H9 (cell line): Measurements from ENCODE around the gene PLA2G2F. TPM values are rescaled to one million over a fixed set of nuclear protein-coding genes. Genes with fewer than 3 reads are reported as not detected.

Experiments
- DNase-seq: peaks from one replicate; pipeline ENCODE4 v3.0.0-alpha.2; 2017
- H2AFZ ChIP-seq: one replicate; pipeline ENCODE4 v1.6.1; 2013; ENCODE audit warnings: mild to moderate bottlenecking, low read length, control low read depth, moderate library complexity
- H2AK5ac ChIP-seq: 2 replicates; pipeline ENCODE4 v1.6.1; 2013; ENCODE audit warnings: low read length, control low read depth, mixed read lengths; ENCODE audit not compliant: insufficient read length
- H2BK120ac ChIP-seq: one replicate; pipeline ENCODE4 v1.6.1; 2013; ENCODE audit warnings: low read depth, mild to moderate bottlenecking, low read length, control low read depth, inconsistent platforms; ENCODE audit not compliant: poor library complexity, severe bottlenecking
- H2BK12ac ChIP-seq: 2 replicates; pipeline ENCODE4 v1.6.1; 2013; ENCODE audit warnings: low read length, control low read depth, mixed read lengths, low read depth; ENCODE audit not compliant: insufficient read length
- H2BK15ac ChIP-seq: 2 replicates; pipeline ENCODE4 v1.6.1; 2013; ENCODE audit warnings: low read depth, low read length, control low read depth
- H2BK20ac ChIP-seq: one replicate; pipeline ENCODE4 v1.6.1; 2013; ENCODE audit warnings: low read depth, mild to moderate bottlenecking, low read length, control low read depth, inconsistent platforms; ENCODE audit not compliant: poor library complexity, severe bottlenecking
- H2BK5ac ChIP-seq: 2 replicates; pipeline ENCODE4 v1.6.1; 2013; ENCODE audit warnings: low read length, control low read depth, mixed read lengths; ENCODE audit not compliant: insufficient read length
- H3K14ac ChIP-seq: 2 replicates; pipeline ENCODE4 v1.6.1; 2013; ENCODE audit warnings: low read length, control low read depth; ENCODE audit not compliant: insufficient read depth
- H3K18ac ChIP-seq: 2 replicates; pipeline ENCODE4 v1.6.1; 2013; ENCODE audit warnings: low read depth, mild to moderate bottlenecking, mixed read lengths, low read length, control low read depth; ENCODE audit not compliant: insufficient read length
- H3K23ac ChIP-seq: 2 replicates; pipeline ENCODE4 v1.6.1; 2013; ENCODE audit warnings: low read length, control low read depth, mixed read lengths, low read depth; ENCODE audit not compliant: insufficient read length
- H3K23me2 ChIP-seq: 2 replicates; pipeline ENCODE4 v1.6.1; 2013; ENCODE audit warnings: low read depth, mild to moderate bottlenecking, mixed read lengths, low read length, control low read depth; ENCODE audit not compliant: insufficient read length, poor library complexity, severe bottlenecking
- H3K27ac ChIP-seq: 2 replicates; pipeline ENCODE4 v1.5.1; 2013; ENCODE audit warnings: low read length, control low read depth, mixed read lengths, low read depth; ENCODE audit not compliant: insufficient read length
- H3K27me3 ChIP-seq: 2 replicates; pipeline ENCODE4 v1.6.1; 2013; ENCODE audit warnings: low read length, control low read depth, inconsistent platforms; ENCODE audit not compliant: insufficient read depth
- H3K4ac ChIP-seq: 2 replicates; pipeline ENCODE4 v1.6.1; 2013; ENCODE audit warnings: low read depth, mild to moderate bottlenecking, control low read depth, inconsistent platforms, low read length, moderate library complexity
- H3K4me1 ChIP-seq: 2 replicates; pipeline ENCODE4 v1.6.1; 2013; ENCODE audit warnings: low read length, control low read depth, inconsistent platforms; ENCODE audit not compliant: insufficient read depth
- H3K4me2 ChIP-seq: 2 replicates; pipeline ENCODE4 v1.6.1; 2013; ENCODE audit warnings: low read length, control low read depth, mixed read lengths; ENCODE audit not compliant: insufficient read length, insufficient read depth
- H3K56ac ChIP-seq: 2 replicates; pipeline ENCODE4 v1.6.1; 2013; ENCODE audit warnings: low read depth, mild to moderate bottlenecking, mixed read lengths, low read length, control low read depth; ENCODE audit not compliant: insufficient read length
- H3K79me1 ChIP-seq: 2 replicates; pipeline ENCODE4 v1.6.1; 2013; ENCODE audit warnings: low read depth, mild to moderate bottlenecking, moderate library complexity, low read length, control low read depth, inconsistent platforms; ENCODE audit not compliant: insufficient read depth, poor library complexity, severe bottlenecking
- H3K79me2 ChIP-seq: 2 replicates; pipeline ENCODE4 v1.6.1; 2013; ENCODE audit warnings: low read length, control low read depth, inconsistent platforms; ENCODE audit not compliant: insufficient read depth
- H3K9ac ChIP-seq: 2 replicates; pipeline ENCODE4 v1.6.1; 2013; ENCODE audit warnings: low read length, control low read depth, mixed read lengths; ENCODE audit not compliant: insufficient read length; ENCODE audit errors: extremely low read depth
- H3K9me3 ChIP-seq: one replicate; pipeline ENCODE4 v1.6.1; 2013; ENCODE audit warnings: low read depth, low read length, inconsistent platforms; ENCODE audit not compliant: control insufficient read depth
- H3T11ph ChIP-seq: one replicate; pipeline ENCODE4 v1.6.1; 2013; ENCODE audit warnings: mild to moderate bottlenecking, low read length, control low read depth, inconsistent platforms
- H4K20me1 ChIP-seq: one replicate; pipeline ENCODE4 v1.6.1; 2013; ENCODE audit not compliant: control insufficient read depth, insufficient read length, insufficient read depth
- H4K5ac ChIP-seq: 2 replicates; pipeline ENCODE4 v1.6.1; 2013; ENCODE audit warnings: low read depth, mild to moderate bottlenecking, mixed read lengths, low read length, control low read depth; ENCODE audit not compliant: insufficient read length
- H4K8ac ChIP-seq: replicated peaks from 2 replicates; pipeline ENCODE4 v1.6.1; 2013; ENCODE audit warnings: low read length, control low read depth, mixed read lengths, low read depth; ENCODE audit not compliant: insufficient read length
- H4K91ac ChIP-seq: 2 replicates; pipeline ENCODE4 v1.6.1; 2013; ENCODE audit warnings: low read depth, mild to moderate bottlenecking, moderate library complexity, mixed read lengths, low read length, control low read depth; ENCODE audit not compliant: insufficient read length
- H3K27ac Mint-ChIP-seq, 3 experiments: 2 replicates in 2 of 3; 3 replicates in 1 of 3; pipeline ENCODE4 v1.8.0; 2020 to 2021; ENCODE audit warnings: mixed read lengths in 3 of 3, mild to moderate bottlenecking in 1 of 3, moderate library complexity in 1 of 3
- H3K27me3 Mint-ChIP-seq: 2 replicates; pipeline ENCODE4 v1.8.0; 2021; ENCODE audit warnings: low read depth, mild to moderate bottlenecking, moderate library complexity, mixed read lengths
- H3K36me3 Mint-ChIP-seq, 3 experiments: 2 replicates in 2 of 3; 3 replicates in 1 of 3; pipeline ENCODE4 v1.8.0; 2020 to 2021; ENCODE audit warnings: low read depth in 3 of 3, mixed read lengths in 3 of 3; ENCODE audit not compliant: insufficient read depth in 1 of 3
- H3K4me1 Mint-ChIP-seq, 2 experiments: 2 replicates each; pipeline ENCODE4 v1.8.0; 2020; ENCODE audit warnings: mixed read lengths in 2 of 2
- H3K4me3 Mint-ChIP-seq, 2 experiments: 2 replicates in 1 of 2; 3 replicates in 1 of 2; pipeline ENCODE4 v1.8.0; 2020 to 2021; ENCODE audit warnings: mild to moderate bottlenecking in 2 of 2, mixed read lengths in 2 of 2, moderate library complexity in 1 of 2
- H3K9me3 Mint-ChIP-seq, 2 experiments: 2 replicates in 1 of 2; 3 replicates in 1 of 2; pipeline ENCODE4 v1.8.0; 2020; ENCODE audit warnings: mild to moderate bottlenecking in 2 of 2, mixed read lengths in 2 of 2, moderate library complexity in 1 of 2
- WGBS: extraction: QIAGEN DNeasy Blood & Tissue Kit; methylation state at CpG from one replicate; pipeline ENCODE4 v1.1.7; 2013; ENCODE audit warnings: missing lambda C conversion rate, low lambda C conversion rate, mixed read lengths; ENCODE audit not compliant: insufficient read length; ENCODE audit errors: extremely low coverage; 5-methylcytosine and 5-hydroxymethylcytosine counted together
- total RNA-seq: library from RNA; stranded (reverse); gene quantifications from 2 replicates; pipeline ENCODE4 v1.2.1, GENCODE V29; 2021
- TF ChIP-seq, protein P1 (sequence below): fragments of 200-600 bp; sonication (generic); conservative IDR thresholded peaks from 3 replicates; pipeline ENCODE4 v1.8.0; 2021; ENCODE audit warnings: antibody characterized with exemption, mild to moderate bottlenecking

PLA2G2F gene
- total RNA-seq, 1 experiment from 2014 or later = not detected

GRCh38 chr1:20115916-20116315 lies 23.2 kb upstream of the PLA2G2F start:
- Histone ChIP-seq H2AFZ (no peak overlapping the region), H2BK20ac (no peak overlapping the region), H3K56ac (no peak overlapping the region), H4K8ac (no peak overlapping the region), H3K9ac (no peak overlapping the region), H3K79me2 (no peaks in the 10 kb centered on the region), H4K91ac (no peak overlapping the region), H4K20me1 (no peaks in the 10 kb centered on the region), H3K23ac (no peak overlapping the region), H2BK5ac (no peak overlapping the region), H3K4me1 (no peaks in the 10 kb centered on the region), H3K18ac (no peak overlapping the region), H2BK12ac (no peak overlapping the region), H2BK15ac (no peak overlapping the region), H3K14ac (no peak overlapping the region), H4K5ac (no peak overlapping the region), H3K79me1 (no peaks in the 10 kb centered on the region), H3K4me2 (no peak overlapping the region), H2BK120ac (no peak overlapping the region), H2AK5ac (no peak overlapping the region), H3T11ph (no peak overlapping the region), H3K9me3 (no peaks in the 10 kb centered on the region), H3K27me3 (no peaks in the 10 kb centered on the region), H3K27ac (no peak overlapping the region), H3K4ac (no peak overlapping the region), H3K23me2 (peaks cover 4% of the 10 kb centered on the region)
- no peak for DNase-seq
- TF ChIP-seq, protein P1, sequence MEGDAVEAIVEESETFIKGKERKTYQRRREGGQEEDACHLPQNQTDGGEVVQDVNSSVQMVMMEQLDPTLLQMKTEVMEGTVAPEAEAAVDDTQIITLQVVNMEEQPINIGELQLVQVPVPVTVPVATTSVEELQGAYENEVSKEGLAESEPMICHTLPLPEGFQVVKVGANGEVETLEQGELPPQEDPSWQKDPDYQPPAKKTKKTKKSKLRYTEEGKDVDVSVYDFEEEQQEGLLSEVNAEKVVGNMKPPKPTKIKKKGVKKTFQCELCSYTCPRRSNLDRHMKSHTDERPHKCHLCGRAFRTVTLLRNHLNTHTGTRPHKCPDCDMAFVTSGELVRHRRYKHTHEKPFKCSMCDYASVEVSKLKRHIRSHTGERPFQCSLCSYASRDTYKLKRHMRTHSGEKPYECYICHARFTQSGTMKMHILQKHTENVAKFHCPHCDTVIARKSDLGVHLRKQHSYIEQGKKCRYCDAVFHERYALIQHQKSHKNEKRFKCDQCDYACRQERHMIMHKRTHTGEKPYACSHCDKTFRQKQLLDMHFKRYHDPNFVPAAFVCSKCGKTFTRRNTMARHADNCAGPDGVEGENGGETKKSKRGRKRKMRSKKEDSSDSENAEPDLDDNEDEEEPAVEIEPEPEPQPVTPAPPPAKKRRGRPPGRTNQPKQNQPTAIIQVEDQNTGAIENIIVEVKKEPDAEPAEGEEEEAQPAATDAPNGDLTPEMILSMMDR = no peak
- Mint-ChIP-seq H3K27me3 (peaks cover 13% of the 10 kb centered on the region), H3K4me1 (peaks cover 6 to 16% of the 10 kb centered on the region in 2 experiments), H3K9me3 (0 out of 5 replicates have a peak, but pooled peaks cover 0 to 4% of the 10 kb centered on the region in 2 experiments), H3K27ac (no peak overlapping the region), H3K36me3 (no peaks in the 10 kb centered on the region), H3K4me3 (no peak overlapping the region)
- WGBS = no CpG with 5 or more reads among the region's 7 CpGs
